OCI-M2 (cell line): ENCODE measurements around the gene TBC1D2B.

Source experiments
- DNase-seq: peaks from one replicate; lab custom pipeline; 2025; ENCODE audit not compliant: unreplicated experiment; lab: John Stamatoyannopoulos, UW

The TBC1D2B gene

GRCh38 chr15:78073046-78073787 is 4.3 kb downstream of the TBC1D2B start:
- DNase-seq, result no peak

DNA sequence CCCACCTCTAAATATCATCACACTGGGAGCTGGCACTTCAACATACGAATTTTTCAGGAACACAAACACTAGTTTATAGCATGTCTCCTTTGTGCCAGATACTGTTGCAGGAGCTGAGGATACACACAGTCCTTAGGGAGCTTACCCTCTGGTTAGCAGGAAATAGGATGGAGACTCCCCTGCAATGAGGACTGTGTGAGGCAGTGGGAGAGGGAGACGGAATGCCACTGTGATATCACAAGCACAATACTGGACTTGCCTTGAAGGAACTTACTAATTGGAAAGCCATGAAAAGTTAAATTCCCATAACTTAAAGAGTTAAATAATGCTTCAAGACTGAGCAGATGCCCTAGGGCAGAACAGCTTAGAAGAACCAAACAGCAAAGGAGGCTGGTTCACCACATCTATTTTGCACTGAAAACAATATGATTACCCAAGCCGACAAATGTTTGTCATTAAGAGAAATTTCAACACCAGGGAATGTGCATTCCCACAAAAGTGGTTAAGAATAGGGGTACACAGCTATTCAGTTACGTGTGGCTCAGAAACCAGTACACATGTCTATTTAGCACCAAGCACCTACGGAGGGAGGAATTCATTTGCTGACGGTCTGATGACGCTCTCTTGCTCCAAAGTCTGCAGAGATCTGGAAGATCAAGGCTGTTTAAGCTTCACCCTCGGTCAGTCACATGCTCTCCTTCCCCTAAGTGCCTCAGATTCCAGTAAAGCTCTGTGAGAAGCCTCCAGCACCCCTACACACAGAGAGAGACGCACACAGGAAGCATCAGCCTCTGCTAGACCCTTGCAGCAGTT is 5.2 kb downstream of the TBC1D2B start:
- DNase-seq, result no peak

DNA sequence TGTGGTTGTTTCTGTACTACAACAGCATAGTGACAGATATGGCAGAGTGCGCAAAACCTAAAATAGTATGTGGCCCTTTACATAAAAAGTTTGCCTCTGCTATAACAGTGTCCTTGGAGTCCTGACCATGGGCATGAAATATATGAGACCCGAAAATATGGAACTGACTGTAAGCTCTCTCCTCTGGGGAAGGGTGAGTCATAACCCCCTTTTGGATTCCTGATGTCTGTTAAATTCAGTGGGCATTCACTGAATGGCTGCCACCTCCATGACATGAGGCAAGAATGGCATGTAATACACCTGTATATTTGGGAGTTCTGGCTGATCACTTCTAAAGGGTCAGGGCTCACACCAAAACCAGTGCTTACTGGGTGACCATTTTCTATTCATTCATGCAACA is 6.1 kb downstream of the TBC1D2B start:
- no peak for DNase-seq

GRCh38 chr15:78070049-78070700 is 7.3 kb downstream of the TBC1D2B start:
- no peak for DNase-seq

DNA sequence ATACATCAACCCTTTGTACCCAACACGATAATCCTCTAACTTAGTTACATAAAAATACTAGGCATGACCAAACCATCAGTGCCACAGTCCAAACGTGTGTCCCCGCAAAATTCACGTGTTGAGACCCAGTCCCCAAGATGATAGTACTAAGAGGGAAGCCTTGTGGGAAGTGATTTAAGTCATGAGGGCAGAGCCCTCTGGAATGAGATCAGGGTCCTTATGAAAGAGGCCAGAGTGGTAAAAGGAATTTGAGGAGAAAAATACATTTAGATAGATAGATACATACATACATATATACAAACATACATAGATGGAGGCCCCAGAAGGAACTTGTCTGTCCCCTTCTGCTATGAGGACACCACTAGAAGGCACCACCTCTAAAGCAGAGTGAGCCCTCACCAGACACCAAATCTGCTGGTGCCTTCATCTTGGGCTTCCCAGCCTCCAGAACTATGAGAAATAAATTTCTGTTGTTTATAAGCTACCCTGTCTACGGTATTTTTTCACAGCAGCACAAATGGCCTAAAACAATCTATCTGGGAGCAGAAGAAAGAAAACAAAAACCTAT is 8.0 kb downstream of the TBC1D2B start:
- no peak for DNase-seq

DNA sequence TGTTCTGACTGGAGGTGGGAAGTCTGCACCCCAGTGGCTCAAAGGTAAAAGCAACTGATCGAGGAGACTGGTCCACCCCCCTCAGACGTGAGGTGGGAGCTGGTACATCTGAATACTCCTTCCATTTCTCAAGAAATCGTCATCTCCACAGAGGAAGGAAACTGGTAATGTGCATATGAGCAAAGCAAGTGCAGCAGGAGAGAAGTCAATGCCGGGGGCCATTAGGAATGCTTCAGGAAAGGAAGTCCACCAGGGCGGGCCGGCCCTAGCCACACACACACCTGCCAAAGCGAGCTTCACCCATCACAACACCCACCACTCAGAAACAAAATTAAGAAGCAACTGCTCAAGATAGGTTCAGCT is 8.5 kb downstream of the TBC1D2B start:
- no peak for DNase-seq

DNA sequence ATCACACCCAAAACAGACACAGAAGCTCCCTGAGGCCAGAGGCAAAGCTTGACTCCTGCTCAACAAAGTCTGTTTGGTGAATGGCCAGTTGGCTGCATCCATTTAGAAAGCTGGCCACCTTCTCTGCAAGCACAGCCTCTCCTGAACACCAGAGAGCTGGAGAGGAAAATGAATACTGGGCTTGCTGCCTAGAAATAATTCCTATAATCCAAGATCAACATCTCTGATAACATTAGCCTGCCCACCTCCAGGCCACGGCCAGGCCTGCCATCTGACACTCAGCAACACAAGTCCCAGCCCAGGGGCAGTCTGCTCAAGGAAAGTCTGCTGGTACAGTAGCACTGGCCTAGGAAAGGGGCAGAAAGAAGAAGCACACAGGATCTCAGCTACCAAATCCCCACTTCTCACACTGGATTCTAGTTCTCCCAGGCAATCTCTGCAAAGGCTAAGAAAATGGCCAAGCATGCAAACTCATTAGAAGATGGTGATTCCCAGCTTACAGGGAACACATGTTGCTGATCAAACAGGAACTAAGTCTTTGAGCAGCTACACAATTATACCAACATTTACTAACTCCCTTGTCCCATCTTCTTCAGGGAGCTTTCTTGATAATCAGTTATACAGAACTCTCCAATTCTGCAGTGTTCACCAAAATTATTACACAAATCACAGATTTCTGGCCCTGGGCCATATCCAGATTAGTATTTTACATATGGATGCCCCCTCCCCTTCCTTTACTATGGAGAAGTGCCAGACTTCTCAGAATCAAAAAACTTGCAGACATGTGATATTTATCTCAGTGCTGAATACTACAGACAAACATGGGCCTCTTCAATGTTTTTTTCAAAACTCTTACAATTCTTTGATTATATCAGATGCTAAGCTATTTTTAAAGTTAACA is 9.9 kb downstream of the TBC1D2B start:
- no peak for DNase-seq

DNA sequence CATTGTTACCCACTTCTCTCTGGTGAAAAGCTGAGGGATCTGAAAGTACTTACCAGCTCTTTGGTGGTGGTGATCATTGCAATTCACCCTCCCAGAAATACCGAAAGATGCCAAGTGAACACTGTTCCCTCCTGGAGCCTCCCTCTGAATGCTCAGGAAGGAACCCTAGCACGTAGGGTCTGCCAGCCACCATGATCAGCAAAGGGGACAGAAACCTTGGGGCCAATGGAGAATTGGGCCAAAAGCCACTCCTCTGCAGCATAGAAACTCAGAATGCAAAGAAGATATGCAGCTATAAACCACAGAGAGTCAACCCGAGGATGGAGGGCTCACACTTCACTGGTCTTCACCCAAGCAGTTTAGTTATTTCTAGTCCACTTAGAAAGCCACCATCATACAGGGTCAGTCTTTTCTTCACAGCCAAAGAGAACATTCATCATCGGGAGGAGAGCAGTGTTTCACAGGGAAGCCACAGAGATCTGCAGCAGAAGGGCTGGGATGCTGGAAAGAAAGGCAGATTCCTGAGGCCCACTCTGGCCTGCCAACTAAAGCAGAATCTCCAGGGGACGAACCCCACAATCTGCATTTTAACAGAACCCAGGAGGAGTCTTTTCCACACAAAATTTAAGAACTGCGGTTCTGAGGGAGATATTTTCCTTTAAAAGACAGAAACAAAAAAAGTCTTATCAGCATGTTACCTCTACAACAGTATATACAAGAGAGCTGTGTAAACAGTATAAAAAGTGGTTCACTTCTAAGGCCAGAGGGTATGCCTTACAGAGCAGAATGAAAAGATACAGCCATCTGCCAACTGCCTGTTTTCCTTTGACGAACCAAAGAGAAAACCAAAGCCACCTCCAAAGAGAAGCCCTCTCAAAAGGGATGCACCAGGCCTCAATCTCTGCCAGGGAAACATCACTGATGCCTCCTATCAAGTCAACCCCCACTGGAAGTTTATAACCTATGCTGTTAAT is 11.3 kb downstream of the TBC1D2B start:
- DNase-seq, result no peak

GRCh38 chr15:78065284-78065872 is 12.1 kb downstream of the TBC1D2B start:
- DNase-seq, result no peak

- DNase-seq, result no peak
Observed at GRCh38 chr15:78064544-78064943, 13.0 kb downstream of the TBC1D2B start.

DNA sequence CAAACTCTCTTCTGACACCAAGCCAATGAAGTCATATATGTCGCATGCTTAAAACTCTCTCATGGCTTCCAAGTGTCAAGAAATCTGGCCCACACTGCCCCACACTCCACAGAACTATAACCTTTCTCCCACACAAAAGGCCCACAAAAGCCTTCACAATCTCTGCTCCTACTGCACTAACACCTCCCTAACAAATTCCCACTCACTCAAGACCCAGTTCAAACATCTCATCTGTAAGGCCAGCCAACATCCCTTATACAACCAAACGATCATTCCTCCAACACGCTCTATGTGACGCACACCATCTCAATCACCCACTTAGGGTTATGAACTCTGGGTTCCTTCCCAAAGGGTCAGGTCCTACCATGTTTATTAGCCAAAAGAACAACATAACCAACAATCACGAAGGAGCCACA is 13.5 kb downstream of the TBC1D2B start:
- DNase-seq, result no peak

DNA sequence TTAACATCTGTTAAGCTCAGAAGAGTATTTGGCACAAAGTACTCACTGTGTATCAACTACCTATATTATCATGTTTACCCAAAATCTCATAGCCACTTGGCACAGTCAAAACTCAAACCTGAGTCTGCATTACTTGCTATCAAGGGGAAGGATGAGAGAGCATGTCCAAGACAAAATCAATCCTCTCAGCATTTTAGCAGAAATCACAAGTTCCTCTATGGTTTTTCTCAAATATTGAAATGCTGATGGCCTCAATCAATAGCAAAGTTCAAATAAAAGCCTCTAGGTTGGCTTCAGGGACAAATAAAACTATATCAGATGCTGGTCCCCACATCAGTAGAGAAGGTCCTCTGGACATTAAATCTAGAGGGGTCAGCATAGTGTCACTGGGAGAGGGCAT is 14.3 kb downstream of the TBC1D2B start:
- DNase-seq, result no peak

DNA sequence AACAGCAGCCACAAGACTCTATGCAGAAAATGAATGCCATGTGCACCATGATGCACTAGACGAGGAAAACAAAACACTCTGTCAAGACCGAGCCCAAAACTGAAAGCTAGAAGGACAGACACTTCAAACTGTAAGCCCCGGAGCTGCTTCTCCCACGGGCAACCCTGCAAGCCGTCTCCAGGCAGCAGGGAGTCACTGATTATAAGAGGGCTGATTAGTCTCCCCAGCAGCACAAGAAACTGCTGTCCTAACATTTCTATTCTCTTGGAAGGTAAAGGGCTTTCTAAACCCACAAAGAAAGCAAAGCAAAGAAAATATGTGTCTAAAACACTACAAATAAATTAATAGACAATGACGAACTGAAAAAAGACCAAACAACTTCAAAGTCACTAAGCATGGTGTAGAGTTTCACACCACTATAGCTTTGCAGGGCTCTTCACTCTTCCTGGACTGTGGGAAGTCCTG is 15.5 kb downstream of the TBC1D2B start:
- DNase-seq, result no peak

DNA sequence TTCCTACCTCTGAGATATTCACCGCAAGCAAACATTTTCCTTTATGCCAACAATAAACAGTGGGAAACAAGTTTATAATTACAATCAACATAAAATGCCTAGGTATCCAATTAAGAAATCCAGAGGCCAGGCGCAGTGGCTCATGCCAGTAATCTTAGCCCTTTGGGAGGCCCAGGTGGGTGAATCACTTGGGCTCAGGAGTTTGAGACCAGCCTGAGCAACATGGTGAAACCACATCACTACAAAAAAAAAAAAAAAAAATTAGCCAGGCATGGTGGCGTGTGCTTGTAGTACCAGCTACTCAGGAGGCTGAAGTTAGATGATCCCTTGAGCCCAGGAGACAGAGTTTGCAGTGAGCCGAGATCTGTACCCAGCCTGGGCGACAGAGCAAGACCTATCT is 17.3 kb downstream of the TBC1D2B start:
- no peak for DNase-seq

DNA sequence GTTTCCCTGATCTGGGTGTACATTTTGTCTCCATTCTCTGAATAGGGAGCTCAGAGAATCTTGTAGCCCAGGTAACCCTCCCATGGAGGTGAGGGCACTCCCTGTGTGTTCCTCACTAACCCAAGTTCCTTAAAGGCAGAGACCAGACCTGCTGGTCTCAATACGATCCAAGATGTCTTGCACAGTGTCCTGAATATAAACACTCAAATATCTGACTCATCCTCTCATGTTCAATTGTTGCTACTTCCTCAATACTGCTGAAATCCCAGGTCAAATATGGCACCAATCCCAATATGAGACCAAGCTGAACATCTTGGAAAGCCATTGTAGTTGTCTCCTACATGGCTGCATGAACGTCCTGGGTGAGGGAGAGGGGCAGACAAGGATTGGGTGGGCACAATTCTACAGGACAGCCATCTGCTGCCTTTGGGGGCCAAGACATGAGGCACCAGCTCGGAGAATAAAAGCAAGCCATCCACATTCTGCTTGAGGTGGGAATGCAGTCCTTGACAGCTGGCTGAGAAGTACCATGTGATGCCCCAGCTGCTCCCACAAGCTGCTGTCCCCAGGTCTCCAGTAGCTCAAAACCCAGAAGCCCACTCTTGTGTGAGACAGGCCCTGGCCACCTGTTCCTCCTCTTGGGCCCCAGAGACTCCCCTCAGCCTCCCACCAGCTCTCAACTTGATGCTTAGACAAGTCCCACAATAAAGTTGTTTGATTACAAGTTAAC is 18.2 kb downstream of the TBC1D2B start:
- no peak for DNase-seq

GRCh38 chr15:78058401-78058935 is 19.0 kb downstream of the TBC1D2B start:
- DNase-seq, result no peak

DNA sequence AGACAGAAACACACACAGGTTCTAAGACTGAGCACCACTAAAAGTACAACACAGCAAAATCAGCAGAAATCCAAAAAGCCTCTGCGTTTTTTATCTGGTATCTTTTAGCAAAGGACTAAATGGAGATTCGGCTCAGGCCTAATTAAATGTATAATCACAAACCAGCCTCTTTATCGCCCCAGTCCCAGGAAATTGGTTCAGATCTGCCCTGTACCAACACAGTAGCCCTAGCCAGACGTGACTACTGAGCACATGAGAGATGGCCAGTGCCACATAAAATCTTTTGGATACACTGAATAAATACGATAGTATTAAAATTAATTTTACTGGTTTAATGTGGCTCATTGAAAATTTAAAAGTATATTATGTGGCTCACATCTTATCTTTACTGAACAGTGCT is 19.7 kb downstream of the TBC1D2B start:
- no peak for DNase-seq

- DNase-seq, result no peak
Observed at GRCh38 chr15:78056714-78057269, 20.7 kb downstream of the TBC1D2B start.
